Measurements from ENCODE around the gene PREPL.

- TF ChIP-seq ZZZ3 (IDR thresholded peaks at IDR 0.05) (no peak), ZNF407 (IDR thresholded peaks at IDR 0.05; ENCODE audit: low read depth) (no peak), REST (IDR thresholded peaks at IDR 0.05; ENCODE audit: borderline replicate concordance) (no peak), REST (CRISPR knock-in tag; IDR thresholded peaks at IDR 0.05; ENCODE audit: low read depth) (no peak), ZNF133 (CRISPR knock-in tag; IDR thresholded peaks at IDR 0.05) (no peak), MAFK (IDR thresholded peaks at IDR 0.05; ENCODE audit: low read length) (no peak), CTCF (IDR thresholded peaks at IDR 0.05 in 2 of 3, conservative IDR thresholded peaks at IDR 0.05 in 1 of 3; ENCODE audit: insufficient read depth in 2 of 3, low read depth in 1 of 3, low read length in 3 of 3) (no peak), TAF1 (IDR thresholded peaks at IDR 0.05; ENCODE audit: control insufficient read depth, extremely low read depth, insufficient read depth, low read length, severe bottlenecking) (no peak), SMAD4 (CRISPR knock-in tag; conservative IDR thresholded peaks at IDR 0.05) (no peak), EZH2 (IDR thresholded peaks at IDR 0.05; ENCODE audit: borderline replicate concordance, low read depth, low read length) (no peak), TCF7L2 (IDR thresholded peaks at IDR 0.05; ENCODE audit: low read depth, low read length) (no peak)
Measured at GRCh38 chr2:44352510-44352909, 8.8 kb downstream of the PREPL start.

Data from K562 (cell line).